HG02943 (cell line): ENCODE measurements around the gene GPRIN3.

Experiments used
- ATAC-seq: cut with Tn5 transposase; IDR thresholded peaks from one replicate; pipeline ENCODE4 v1.9.1; 2021; ENCODE audit warnings: mild to moderate bottlenecking, low read depth, moderate library complexity; ENCODE audit not compliant: unreplicated experiment

The GPRIN3 gene

GRCh38 chr4:89294573-89295269 is 12.9 kb downstream of the GPRIN3 start:
- ATAC-seq = peak; percentile 85

GRCh38 chr4:89293299-89293698 is 14.3 kb downstream of the GPRIN3 start:
- no peak for ATAC-seq

GRCh38 chr4:89290727-89291516 is 16.7 kb downstream of the GPRIN3 start:
- ATAC-seq = no peak

DNA sequence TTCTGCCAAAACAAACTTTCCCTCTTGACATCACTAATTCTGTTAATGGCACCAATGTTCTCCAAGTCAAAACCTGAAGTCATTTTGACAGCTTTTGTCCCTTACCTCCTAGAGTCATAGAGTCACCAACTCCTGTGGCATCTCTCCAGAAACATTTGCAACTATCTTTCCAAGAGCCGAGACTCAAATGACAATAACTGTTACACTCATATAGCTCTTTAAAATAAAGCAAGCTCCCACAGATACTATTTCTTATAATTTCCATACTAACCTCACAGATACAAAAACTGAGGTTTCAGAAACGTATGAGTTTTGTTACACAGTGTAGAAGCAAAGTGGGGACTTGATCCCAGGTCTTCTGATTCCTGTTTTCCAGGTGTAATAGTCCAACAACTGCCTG is 18.3 kb downstream of the GPRIN3 start:
- no peak for ATAC-seq

GRCh38 chr4:89288430-89288829 is 19.2 kb downstream of the GPRIN3 start:
- no peak for ATAC-seq

DNA sequence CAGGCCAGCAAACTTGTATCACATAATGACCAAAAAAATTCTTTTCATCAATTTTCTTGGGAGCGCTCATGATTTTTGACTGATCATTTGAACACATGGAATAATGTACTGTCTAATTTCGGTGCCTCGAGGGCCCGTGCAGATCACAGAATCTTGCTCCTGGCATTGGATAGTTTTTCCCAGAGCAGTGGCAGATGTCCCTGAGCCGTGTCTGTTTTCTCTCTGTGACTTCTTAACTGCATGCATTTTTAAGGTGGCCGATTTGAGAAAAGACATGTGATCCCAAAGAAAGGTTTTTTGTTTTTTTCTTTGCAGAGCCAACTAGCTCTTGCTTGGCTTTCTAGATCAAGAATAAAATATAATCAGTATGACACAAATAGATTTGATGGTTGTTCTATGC is 19.7 kb downstream of the GPRIN3 start:
- ATAC-seq = no peak

DNA sequence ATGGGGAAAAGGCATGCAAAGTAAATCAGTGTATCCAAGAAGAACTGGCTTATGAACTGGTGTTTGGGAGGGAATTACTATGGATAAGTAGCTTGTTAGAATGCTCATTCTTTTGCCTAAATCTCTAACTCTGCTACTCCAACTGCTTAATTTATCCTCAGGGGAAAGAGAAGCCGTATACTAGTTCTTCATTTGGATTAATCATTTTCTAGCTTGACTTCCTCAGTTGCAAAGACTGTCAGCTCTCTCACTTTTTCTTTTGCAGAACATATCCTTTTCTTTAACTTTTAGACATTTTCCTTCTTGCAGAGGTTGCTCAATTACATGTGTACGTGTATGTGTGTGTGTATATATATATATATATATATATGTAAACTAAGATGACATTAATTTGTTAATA is 21.9 kb downstream of the GPRIN3 start:
- ATAC-seq = peak; percentile 70

DNA sequence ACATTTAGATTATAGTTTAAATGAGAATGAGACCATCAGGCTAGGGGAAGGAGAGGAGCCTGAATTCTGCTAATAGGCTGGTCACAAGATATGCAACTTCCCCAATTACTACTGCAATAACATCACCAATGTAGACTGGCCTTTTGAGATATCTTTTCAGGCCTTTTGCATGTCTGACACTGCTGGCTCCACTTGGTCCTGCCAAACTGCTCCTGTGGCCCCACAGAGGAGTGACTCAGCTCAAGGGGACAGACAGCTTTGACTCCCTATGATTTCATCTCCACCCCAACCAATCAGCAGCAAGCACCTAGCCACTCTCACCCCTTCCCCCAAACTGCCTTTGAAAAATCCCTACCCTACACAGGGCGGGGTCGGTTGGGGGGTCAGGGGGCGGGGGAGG is 22.8 kb downstream of the GPRIN3 start:
- ATAC-seq = no peak

DNA sequence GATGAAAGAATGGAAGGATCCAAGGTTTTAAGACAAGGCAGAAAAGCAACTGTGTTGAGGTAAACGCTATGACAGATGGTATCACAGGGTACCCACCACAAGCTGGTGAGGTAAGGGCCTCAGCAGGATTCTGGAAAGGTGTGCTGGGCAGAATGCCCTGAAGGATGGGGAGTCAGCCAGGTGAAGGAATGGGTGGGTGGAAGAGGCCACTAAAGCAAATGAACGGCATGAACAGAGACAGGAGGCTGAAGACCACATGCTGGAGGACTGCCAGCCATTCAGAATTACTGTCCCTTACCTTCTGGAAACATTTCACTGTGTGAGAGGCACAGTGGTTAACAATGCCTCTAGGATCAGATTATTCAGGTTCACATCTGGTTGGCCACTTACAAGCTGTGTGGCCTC is 23.6 kb downstream of the GPRIN3 start:
- no peak for ATAC-seq

GRCh38 chr4:89283226-89284009 is 24.2 kb downstream of the GPRIN3 start:
- no peak for ATAC-seq

- ATAC-seq = no peak
Observed at GRCh38 chr4:89279385-89279784, 28.2 kb downstream of the GPRIN3 start.

GRCh38 chr4:89277412-89277811 is 30.2 kb downstream of the GPRIN3 start:
- ATAC-seq = no peak

DNA sequence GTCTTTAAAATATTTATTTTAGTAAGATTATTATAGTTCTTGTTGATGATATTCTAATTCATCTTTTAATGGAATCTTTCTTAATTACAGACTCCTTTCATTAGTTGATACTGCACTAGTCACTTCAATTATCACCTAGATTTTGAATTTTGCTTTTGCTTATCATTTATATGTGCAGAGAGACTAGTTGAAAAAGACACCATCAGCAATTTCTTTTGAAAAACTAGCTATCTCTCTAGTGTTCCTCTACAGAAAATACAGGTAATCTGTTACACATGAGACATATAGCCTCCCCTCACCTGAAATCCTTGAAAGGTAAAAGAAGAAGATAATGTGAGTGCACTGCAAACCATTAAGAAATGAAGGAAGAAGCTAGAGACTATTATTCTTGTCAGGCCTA is 31.3 kb downstream of the GPRIN3 start:
- no peak for ATAC-seq

- ATAC-seq = no peak
Observed at GRCh38 chr4:89275587-89275986, 32.0 kb downstream of the GPRIN3 start.

DNA sequence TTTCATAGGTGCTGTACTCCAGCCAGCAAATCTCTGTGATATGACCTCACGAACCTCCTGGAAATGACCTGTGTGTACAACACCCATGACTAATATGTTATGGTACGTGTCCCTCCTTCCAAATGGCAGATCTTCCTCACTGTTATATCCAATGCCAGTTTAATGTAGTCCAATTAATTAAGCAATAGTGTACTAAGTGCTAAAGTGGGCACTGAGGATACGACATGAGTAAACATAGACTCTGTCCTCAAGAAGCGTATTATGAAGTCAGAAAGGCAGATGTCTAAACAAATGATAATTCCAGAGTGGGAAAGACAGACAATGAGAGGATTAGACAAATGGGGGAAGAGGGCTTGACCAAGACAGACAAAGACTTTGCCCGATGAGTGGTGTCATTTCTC is 33.9 kb downstream of the GPRIN3 start:
- ATAC-seq = no peak

DNA sequence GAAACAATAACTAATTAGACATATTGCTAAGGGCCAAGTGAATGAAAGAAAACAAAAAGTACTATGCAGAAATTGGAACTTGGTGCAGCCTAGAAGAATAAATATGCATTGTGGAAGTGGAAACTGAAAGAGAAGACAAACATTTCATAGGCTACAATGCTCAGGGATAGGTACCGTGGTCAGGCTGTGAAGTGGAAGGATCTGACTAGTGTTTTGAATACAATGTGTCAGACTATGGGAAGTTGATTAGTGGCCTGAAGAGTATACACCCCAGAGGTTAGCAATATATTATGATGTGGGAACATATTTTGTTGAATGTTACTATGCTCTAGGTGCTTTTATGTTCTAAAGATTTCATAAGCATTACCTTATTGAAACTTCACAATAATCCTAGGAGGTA is 36.8 kb downstream of the GPRIN3 start:
- no peak for ATAC-seq

DNA sequence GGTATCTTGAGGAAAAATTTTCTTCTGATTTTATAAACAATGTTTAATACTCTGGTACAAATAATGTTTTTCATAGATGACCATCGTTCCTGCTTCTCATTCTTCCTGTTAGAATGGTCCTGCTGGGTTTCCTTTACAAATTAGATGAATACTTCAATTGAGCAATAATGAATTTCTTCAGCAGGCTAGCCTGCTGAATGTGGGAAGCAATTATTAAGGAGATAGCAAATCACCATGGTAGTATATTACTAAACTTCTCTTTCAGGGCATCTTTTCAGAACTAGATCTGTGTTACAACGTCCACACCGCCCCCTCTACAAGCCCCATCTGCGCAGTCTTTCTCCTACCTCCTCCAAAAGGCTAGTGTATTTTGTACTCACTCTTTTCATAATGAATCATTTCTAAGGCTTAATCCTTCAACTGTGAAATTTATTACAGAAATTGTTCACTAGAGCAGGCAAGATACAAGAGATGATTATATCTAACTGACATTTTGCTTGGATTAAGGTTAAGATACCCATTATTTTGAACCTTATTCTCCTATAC is 38.4 kb downstream of the GPRIN3 start:
- ATAC-seq = no peak

DNA sequence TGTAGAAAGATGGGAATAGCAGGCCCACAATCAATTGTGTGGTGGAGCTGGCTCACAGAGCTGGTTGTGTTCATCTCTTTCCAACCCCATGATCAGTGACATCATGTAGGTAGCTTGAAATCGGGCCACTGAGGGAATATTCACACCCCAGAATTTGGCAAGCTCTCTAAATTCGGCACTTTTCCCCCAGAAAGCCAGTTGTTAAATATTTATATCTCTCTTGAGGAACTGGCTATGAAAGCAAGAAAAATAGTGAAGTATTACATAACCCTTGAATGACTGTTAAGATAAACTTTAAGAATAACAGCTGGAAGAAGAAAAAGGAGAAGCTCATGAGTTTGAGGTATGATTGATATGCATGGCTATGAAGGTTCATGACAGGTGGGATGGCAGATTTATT is 38.9 kb downstream of the GPRIN3 start:
- no peak for ATAC-seq

DNA sequence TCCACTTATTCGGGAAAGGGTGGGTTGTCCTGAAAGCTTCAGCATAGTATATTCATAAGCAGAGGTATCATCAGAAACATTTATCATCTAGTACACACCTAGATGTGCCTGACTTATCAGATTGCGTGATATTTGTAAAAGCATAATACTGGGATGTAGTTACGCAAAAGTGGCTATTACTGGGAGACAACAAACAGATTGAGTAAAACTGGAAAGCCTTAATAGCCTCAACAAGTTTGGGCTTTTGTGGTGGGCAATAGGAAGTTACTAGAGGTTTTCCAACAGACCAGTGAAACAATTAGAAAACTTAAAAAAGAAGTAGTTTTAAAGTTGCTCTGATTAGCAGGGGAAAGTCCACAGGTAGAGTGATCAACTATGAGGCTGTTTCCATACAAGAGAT is 39.8 kb downstream of the GPRIN3 start:
- ATAC-seq = no peak

GRCh38 chr4:89267392-89267791 is 40.2 kb downstream of the GPRIN3 start:
- ATAC-seq = no peak

GRCh38 chr4:89266128-89266527 is 41.5 kb downstream of the GPRIN3 start:
- no peak for ATAC-seq
